Measurements from ENCODE around the gene P2RX5. TPM values are rescaled to one million over a fixed set of nuclear protein-coding genes. Genes with fewer than 3 reads are reported as not detected.
A peak's percentile ranks its signal among the peaks of the same experiment; 100 is the strongest.

The P2RX5 gene
- total RNA-seq, 1 donor from 2014 or later = 0.53 TPM

GRCh38 chr17:3678095-3678820, 17.7 kb downstream of the P2RX5 start:
- DNase-seq (ENCODE audit: low read depth) (no peak), FAIRE-seq (no peak)
- H3K4me3 ChIP-seq (ENCODE audit: low read depth, low read length) = no peak overlapping the region
- no peaks in the 10 kb centered on the region for H3K27me3 ChIP-seq (ENCODE audit: control insufficient read depth, insufficient read depth, low read length)
- TF ChIP-seq, protein P1, sequence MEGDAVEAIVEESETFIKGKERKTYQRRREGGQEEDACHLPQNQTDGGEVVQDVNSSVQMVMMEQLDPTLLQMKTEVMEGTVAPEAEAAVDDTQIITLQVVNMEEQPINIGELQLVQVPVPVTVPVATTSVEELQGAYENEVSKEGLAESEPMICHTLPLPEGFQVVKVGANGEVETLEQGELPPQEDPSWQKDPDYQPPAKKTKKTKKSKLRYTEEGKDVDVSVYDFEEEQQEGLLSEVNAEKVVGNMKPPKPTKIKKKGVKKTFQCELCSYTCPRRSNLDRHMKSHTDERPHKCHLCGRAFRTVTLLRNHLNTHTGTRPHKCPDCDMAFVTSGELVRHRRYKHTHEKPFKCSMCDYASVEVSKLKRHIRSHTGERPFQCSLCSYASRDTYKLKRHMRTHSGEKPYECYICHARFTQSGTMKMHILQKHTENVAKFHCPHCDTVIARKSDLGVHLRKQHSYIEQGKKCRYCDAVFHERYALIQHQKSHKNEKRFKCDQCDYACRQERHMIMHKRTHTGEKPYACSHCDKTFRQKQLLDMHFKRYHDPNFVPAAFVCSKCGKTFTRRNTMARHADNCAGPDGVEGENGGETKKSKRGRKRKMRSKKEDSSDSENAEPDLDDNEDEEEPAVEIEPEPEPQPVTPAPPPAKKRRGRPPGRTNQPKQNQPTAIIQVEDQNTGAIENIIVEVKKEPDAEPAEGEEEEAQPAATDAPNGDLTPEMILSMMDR (IDR thresholded peaks at IDR 0.05; ENCODE audit: insufficient read depth, low read length, severe bottlenecking) = no peak
- no peaks in the 10 kb centered on the region for H3K36me3 ChIP-seq (ENCODE audit: control insufficient read depth, insufficient read depth, low read length)

DNA sequence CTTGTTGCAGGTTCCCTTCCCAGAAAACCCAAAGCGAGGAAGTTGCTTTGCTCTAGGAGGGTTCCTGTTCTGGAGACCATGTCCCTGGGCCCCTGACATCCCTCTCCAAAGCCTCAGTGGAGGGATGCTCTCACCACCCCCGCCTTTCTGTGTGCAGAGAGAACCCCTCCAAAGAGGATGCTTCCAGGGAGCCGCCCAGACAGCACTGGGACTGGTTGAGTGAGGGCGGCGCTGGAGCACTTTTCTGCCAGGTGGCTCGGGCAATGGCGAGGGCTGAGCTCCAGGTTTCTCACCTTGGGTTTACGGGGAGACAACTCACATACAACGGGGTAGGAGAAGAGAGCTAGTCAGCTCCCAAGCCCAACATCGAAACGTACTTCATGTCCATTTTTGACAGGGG, 20.1 kb downstream of the P2RX5 start:
- DNase-seq (ENCODE audit: low read depth) (no peak), FAIRE-seq (no peak)
- H3K4me3 ChIP-seq (ENCODE audit: low read depth, low read length) = no peak overlapping the region
- H3K27me3 ChIP-seq (ENCODE audit: control insufficient read depth, insufficient read depth, low read length) = no peaks in the 10 kb centered on the region
- H3K36me3 ChIP-seq (ENCODE audit: control insufficient read depth, insufficient read depth, low read length) = no peaks in the 10 kb centered on the region
- TF ChIP-seq, protein P1 (IDR thresholded peaks at IDR 0.05; ENCODE audit: insufficient read depth, low read length, severe bottlenecking) = no peak

DNA sequence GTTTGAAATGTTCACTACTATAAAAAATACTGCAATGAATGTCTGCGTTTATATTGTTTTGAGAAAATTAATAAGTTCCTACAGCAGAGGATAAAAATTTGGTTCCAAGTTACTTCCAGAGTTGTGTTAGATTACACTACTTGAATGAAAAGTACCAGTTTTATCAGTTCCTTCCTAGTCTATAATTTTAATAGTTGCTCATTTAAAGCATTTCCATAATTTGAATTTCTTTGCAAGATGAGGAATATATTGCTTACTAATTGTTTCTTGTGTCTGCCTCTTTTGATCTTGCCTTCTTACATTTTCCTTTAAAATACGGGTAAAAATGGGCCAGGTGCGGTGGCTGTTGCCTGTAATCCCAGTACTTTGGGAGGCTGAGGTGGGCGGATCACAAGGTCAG, 23.4 kb downstream of the P2RX5 start:
- TF ChIP-seq, protein P1 (IDR thresholded peaks at IDR 0.05; ENCODE audit: insufficient read depth, low read length, severe bottlenecking) = no peak
- no peak for FAIRE-seq
- Histone ChIP-seq H3K36me3 (ENCODE audit: control insufficient read depth, insufficient read depth, low read length) (no peaks in the 10 kb centered on the region), H3K4me3 (ENCODE audit: low read depth, low read length) (no peak overlapping the region), H3K27me3 (ENCODE audit: control insufficient read depth, insufficient read depth, low read length) (no peaks in the 10 kb centered on the region)
- DNase-seq (ENCODE audit: low read depth) = no peak

GRCh38 chr17:3669548-3669947, 26.4 kb downstream of the P2RX5 start:
- TF ChIP-seq, protein P1 (IDR thresholded peaks at IDR 0.05; ENCODE audit: insufficient read depth, low read length, severe bottlenecking) = no peak
- no peak for FAIRE-seq
- H3K36me3 ChIP-seq (ENCODE audit: control insufficient read depth, insufficient read depth, low read length) = peaks cover 10% of the 10 kb centered on the region
- H3K27me3 ChIP-seq (ENCODE audit: control insufficient read depth, insufficient read depth, low read length) = no peaks in the 10 kb centered on the region
- DNase-seq (ENCODE audit: low read depth) = no peak
- H3K4me3 ChIP-seq (ENCODE audit: low read depth, low read length) = peak overlapping the region; percentile 89

GRCh38 chr17:3669085-3669347, 26.9 kb downstream of the P2RX5 start:
- H3K27me3 ChIP-seq (ENCODE audit: control insufficient read depth, insufficient read depth, low read length) = no peaks in the 10 kb centered on the region
- DNase-seq (ENCODE audit: low read depth) (no peak), FAIRE-seq (no peak)
- peak overlapping the region; percentile 89 for H3K4me3 ChIP-seq (ENCODE audit: low read depth, low read length)
- TF ChIP-seq, protein P1 (IDR thresholded peaks at IDR 0.05; ENCODE audit: insufficient read depth, low read length, severe bottlenecking) = no peak
- peaks cover 15% of the 10 kb centered on the region for H3K36me3 ChIP-seq (ENCODE audit: control insufficient read depth, insufficient read depth, low read length)

Data from bronchial epithelial cell (primary cell).